Stimulated activated CD8-positive, alpha-beta memory T cell treated with anti-CD3 and anti-CD28 coated beads, Interleukin-15, amount 100 ng/mL, for 4 hours (primary cell): Measurements from ENCODE around the gene TMPRSS2.

ENCODE experiments used
- DNase-seq, 2 donors: peaks; one replicate each; pipeline ENCODE4 v3.0.0-alpha.2; 2020; ENCODE audit warnings: low read depth in 2 of 2

TMPRSS2 gene

GRCh38 chr21:41507521-41508414, at the start of gene TMPRSS2:
Gene TMPRSS2 (minus strand): TSS chr21:41508158. CDS start chr21:41498133, 10,025 bp downstream.
- no peak for DNase-seq

GRCh38 chr21:41555057-41555456, 47.1 kb upstream of the TMPRSS2 start:
- no peak for DNase-seq

- no peak for DNase-seq
These were observed 44.3 kb upstream of the TMPRSS2 start for GRCh38 chr21:41552254-41552653.

GRCh38 chr21:41548781-41549180, 40.8 kb upstream of the TMPRSS2 start:
- DNase-seq, result no peak

GRCh38 chr21:41547111-41547510, 39.2 kb upstream of the TMPRSS2 start:
- DNase-seq, result no peak

GRCh38 chr21:41545500-41546359, 37.8 kb upstream of the TMPRSS2 start:
- DNase-seq, result no peak

- no peak for DNase-seq
These were observed 34.8 kb upstream of the TMPRSS2 start for GRCh38 chr21:41542727-41543126.

GRCh38 chr21:41537356-41537755, 29.4 kb upstream of the TMPRSS2 start:
- no peak for DNase-seq

- no peak for DNase-seq
These were observed 28.8 kb upstream of the TMPRSS2 start for GRCh38 chr21:41536827-41537103.

GRCh38 chr21:41536076-41536826, 28.3 kb upstream of the TMPRSS2 start:
- DNase-seq, result no peak

- DNase-seq, result no peak
These were observed 22.4 kb upstream of the TMPRSS2 start for GRCh38 chr21:41530366-41530765.

GRCh38 chr21:41529769-41530168, 21.8 kb upstream of the TMPRSS2 start:
- no peak for DNase-seq

GRCh38 chr21:41526478-41527087, 18.6 kb upstream of the TMPRSS2 start:
- DNase-seq, result no peak

GRCh38 chr21:41523175-41523574, 15.2 kb upstream of the TMPRSS2 start:
- DNase-seq, result no peak

- no peak for DNase-seq
These were observed 13.6 kb upstream of the TMPRSS2 start for GRCh38 chr21:41521489-41522027.

GRCh38 chr21:41520560-41521442, 12.8 kb upstream of the TMPRSS2 start:
- no peak for DNase-seq

- no peak for DNase-seq
These were observed 12.0 kb upstream of the TMPRSS2 start for GRCh38 chr21:41519806-41520559.

- no peak for DNase-seq
These were observed 10.8 kb upstream of the TMPRSS2 start for GRCh38 chr21:41518757-41519156.

- no peak for DNase-seq
These were observed 3.9 kb upstream of the TMPRSS2 start for GRCh38 chr21:41511858-41512257.

- DNase-seq, result no peak
These were observed 2.5 kb upstream of the TMPRSS2 start for GRCh38 chr21:41510500-41510899.
